HepG2 (cell line): ENCODE data around the gene EMB. TPM values are rescaled to one million over a fixed set of nuclear protein-coding genes. Genes with fewer than 3 reads are reported as not detected.
A peak's percentile ranks its signal among the peaks of the same experiment; 100 is the strongest.
"Not testable (repeated sequence)": the region's sequence is repeated elsewhere in the genome, so short reads cannot be mapped to it uniquely, and the experiment has no call there.

Source experiments
- ATAC-seq: fragments of 200-7000 bp; cut with Tn5 transposase; 3 replicates; pipeline ENCODE4 v1.9.1; 2020; ENCODE audit warnings: mild to moderate bottlenecking, moderate library complexity
- BruUV-seq: library from RNA; stranded (reverse); fragments of 400-500 nt; replicated peaks from 2 replicates; lab custom pipeline; 2021; lab: Mats Ljungman, UMichigan
- CTCF ChIA-PET: fragments of 300-600 bp; formaldehyde crosslinking; extraction: SDS; loops from one replicate; lab custom pipeline; 2021; ENCODE audit warnings: low total read pairs, inconsistent platforms, low intra/inter-chr PET ratio; lab: Yijun Ruan, JAX
- POLR2A ChIA-PET: fragments of 350-600 bp; sonication (Branson Sonifier 250); formaldehyde crosslinking; loops from one replicate; lab custom pipeline; 2020; ENCODE audit warnings: antibody characterized with exemption, inconsistent platforms; lab: Yijun Ruan, JAX
- DNase-seq: peaks from one replicate; pipeline ENCODE4 v3.0.0-alpha.2; 2015; ENCODE audit warnings: low spot score
- FAIRE-seq: peaks from 3 replicates; lab custom pipeline; 2011; peaks lifted over from hg19 to GRCh38; lab: Jason Lieb, UNC
- H2AFZ ChIP-seq: one replicate; pipeline ENCODE4 v1.6.1; 2011; ENCODE audit warnings: low read length, inconsistent platforms
- H3K27ac ChIP-seq: fragments of 300-600 bp; 3 replicates; pipeline ENCODE4 v1.8.0; 2011; ENCODE audit warnings: mixed run types, mild to moderate bottlenecking, mixed read lengths, low read length, inconsistent platforms; ENCODE audit not compliant: insufficient read depth; ENCODE audit errors: extremely low read length
- H3K27me3 ChIP-seq, 2 experiments: fragments of 200-600 bp in 1 of 2; 2 replicates in 1 of 2; 3 replicates in 1 of 2; pipeline versions ENCODE4 v1.6.0 to v1.8.0; 2011; ENCODE audit warnings: low read length in 2 of 2, mild to moderate bottlenecking in 2 of 2, moderate library complexity in 2 of 2, inconsistent platforms in 1 of 2; ENCODE audit not compliant: insufficient read depth in 2 of 2, control insufficient read depth in 1 of 2
- H3K36me3 ChIP-seq, 2 experiments: fragments of 200-600 bp in 1 of 2; replicated peaks in 1 of 2; 2 replicates in 1 of 2; 3 replicates in 1 of 2; pipeline versions ENCODE4 v1.5.1 to v1.8.0; 2011; ENCODE audit warnings: low read length in 2 of 2, inconsistent platforms in 1 of 2; ENCODE audit not compliant: insufficient read depth in 2 of 2, control insufficient read depth in 1 of 2
- H3K4me1 ChIP-seq: 2 replicates; pipeline ENCODE4 v1.5.1; 2012; ENCODE audit warnings: low read length, inconsistent platforms; ENCODE audit not compliant: insufficient read depth
- H3K4me2 ChIP-seq: 2 replicates; pipeline ENCODE4 v1.6.0; 2011; ENCODE audit warnings: low read depth, low read length, inconsistent platforms
- H3K4me3 ChIP-seq, 3 experiments: fragments of 200-600 bp in 1 of 3; sonication (generic), shearing (Covaris generic) in 1 of 3; replicated peaks in 1 of 3; 2 replicates each; pipeline ENCODE4 v1.5.1; 2011 to 2016; ENCODE audit warnings: low read length in 3 of 3, inconsistent platforms in 2 of 3, low read depth in 2 of 3, mild to moderate bottlenecking in 2 of 3, control low read depth in 1 of 3, mixed read lengths in 1 of 3; ENCODE audit not compliant: insufficient read depth in 1 of 3
- H3K79me2 ChIP-seq: one replicate; pipeline ENCODE4 v1.6.1; 2011; ENCODE audit warnings: low read length, inconsistent platforms; ENCODE audit not compliant: insufficient read depth
- H3K9ac ChIP-seq: 2 replicates; pipeline ENCODE4 v1.6.0; 2011; ENCODE audit warnings: mild to moderate bottlenecking, low read depth, low read length, inconsistent platforms; ENCODE audit not compliant: insufficient read depth
- H3K9me3 ChIP-seq: 2 replicates; pipeline ENCODE4 v1.5.1; 2012; ENCODE audit warnings: mild to moderate bottlenecking, low read length
- H4K20me1 ChIP-seq: 2 replicates; pipeline ENCODE4 v1.6.0; 2011; ENCODE audit warnings: inconsistent platforms, mild to moderate bottlenecking, low read length, moderate library complexity; ENCODE audit not compliant: insufficient read depth
- WGBS: methylation state at CpG from one replicate; pipeline ENCODE4 v1.1.6; 2017; ENCODE audit warnings: low lambda C conversion rate; 5-methylcytosine and 5-hydroxymethylcytosine counted together
- in situ Hi-C: cut with HindIII; loops from 2 replicates; pipeline ENCODE4 v1.10.0; 2017; ENCODE audit warnings: low pct_unique_long_range_greater_than_20kb; ENCODE audit not compliant: extremely low pct_ligation_motif_present
- intact Hi-C: fragments of 100-400 bp; cut with micrococcal nuclease; formaldehyde crosslinking; loops from one replicate; pipeline ENCODE4 v1.10.0; 2022; ENCODE audit not compliant: unreplicated experiment
- polyA plus RNA-seq, 8 experiments: library from polyadenylated mRNA; depleted of rRNA in 3 of 8; stranded (reverse) in 7 of 8; unstranded in 1 of 8; fragments of >200 nt; fragmentation: Illumina TruSeq in 4 of 8; extraction: Trizol in 4 of 8; gene quantifications; 2 replicates each; pipeline versions ENCODE4 v1.2.1 to v1.2.3, GENCODE V29; 2011 to 2016; ENCODE audit warnings: low read depth in 4 of 8, missing spikeins in 1 of 8, mixed read lengths in 1 of 8; ENCODE audit not compliant: insufficient read depth in 1 of 8
- total RNA-seq, 5 experiments: library from RNA; depleted of rRNA; stranded (reverse); fragments of >200 nt; fragmentation: Illumina TruSeq; extraction: Trizol; gene quantifications; 2 replicates each; pipeline ENCODE4 v1.2.3, GENCODE V29; 2016; ENCODE audit warnings: low read depth in 1 of 5

EMB gene
- total and polyA plus RNA-seq, 2 of the 13 experiments (the other 11 are each of a cell fraction or from before 2014, with no cell fraction given), result 0.01 TPM; not detected in 1

GRCh38 chr5:50423100-50423799, 17.8 kb downstream of the EMB start:
- WGBS, result 3% methylated on average over 3 of the region's 3 CpGs
- DNase-seq, intact Hi-C loops, H3K9ac ChIP-seq, POLR2A ChIA-PET, CTCF ChIA-PET, ATAC-seq, H3K36me3 ChIP-seq, H3K79me2 ChIP-seq, H2AFZ ChIP-seq, BruUV-seq, H3K4me3 ChIP-seq, H3K27me3 ChIP-seq, H4K20me1 ChIP-seq, H3K27ac ChIP-seq, in situ Hi-C loops, H3K4me1 ChIP-seq, H3K4me2 ChIP-seq: not testable (repeated sequence)
- peaks cover 18% of the 10 kb centered on the region for H3K9me3 ChIP-seq
- FAIRE-seq, result peak; percentile 46

GRCh38 chr5:50421184-50421950, 19.7 kb downstream of the EMB start:
- H3K4me1 ChIP-seq, H3K4me2 ChIP-seq, H3K79me2 ChIP-seq, H3K4me3 ChIP-seq, H4K20me1 ChIP-seq, CTCF ChIA-PET, H3K36me3 ChIP-seq, H3K27ac ChIP-seq, ATAC-seq, in situ Hi-C loops, DNase-seq, BruUV-seq, intact Hi-C loops, H2AFZ ChIP-seq, POLR2A ChIA-PET, H3K9ac ChIP-seq, H3K27me3 ChIP-seq, FAIRE-seq: not testable (repeated sequence)
- peaks cover 24% of the 10 kb centered on the region for H3K9me3 ChIP-seq
- WGBS, result 8% methylated on average over 6 of the region's 7 CpGs
